ENCODE results near the gene RACGAP1. TPM values are rescaled to one million over a fixed set of nuclear protein-coding genes. Genes with fewer than 3 reads are reported as not detected.

The RACGAP1 gene
- total RNA-seq, 4 donors from 2014 or later = 20.1 to 44.7 (median 33.6) TPM

DNA sequence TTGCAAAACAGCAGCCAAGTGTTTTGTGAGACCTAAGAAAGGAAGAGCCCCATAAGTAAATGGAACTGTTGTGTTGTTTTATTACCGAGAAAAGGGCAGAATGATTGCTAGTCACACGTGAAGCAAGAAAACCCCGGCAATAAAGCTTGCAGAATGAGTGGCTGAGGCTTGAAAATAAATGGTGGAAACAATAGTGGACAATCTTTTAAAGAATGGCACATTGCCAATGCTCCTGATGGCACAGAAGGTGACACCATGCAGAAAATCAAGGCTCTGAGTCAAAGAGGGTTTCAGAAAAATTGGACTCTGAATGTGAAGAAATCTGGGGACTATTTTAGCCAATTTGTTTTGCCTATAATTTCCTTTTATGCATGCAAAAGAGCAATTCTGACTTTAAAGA lies 78.8 kb downstream of the RACGAP1 start:
- TF ChIP-seq, protein P1, sequence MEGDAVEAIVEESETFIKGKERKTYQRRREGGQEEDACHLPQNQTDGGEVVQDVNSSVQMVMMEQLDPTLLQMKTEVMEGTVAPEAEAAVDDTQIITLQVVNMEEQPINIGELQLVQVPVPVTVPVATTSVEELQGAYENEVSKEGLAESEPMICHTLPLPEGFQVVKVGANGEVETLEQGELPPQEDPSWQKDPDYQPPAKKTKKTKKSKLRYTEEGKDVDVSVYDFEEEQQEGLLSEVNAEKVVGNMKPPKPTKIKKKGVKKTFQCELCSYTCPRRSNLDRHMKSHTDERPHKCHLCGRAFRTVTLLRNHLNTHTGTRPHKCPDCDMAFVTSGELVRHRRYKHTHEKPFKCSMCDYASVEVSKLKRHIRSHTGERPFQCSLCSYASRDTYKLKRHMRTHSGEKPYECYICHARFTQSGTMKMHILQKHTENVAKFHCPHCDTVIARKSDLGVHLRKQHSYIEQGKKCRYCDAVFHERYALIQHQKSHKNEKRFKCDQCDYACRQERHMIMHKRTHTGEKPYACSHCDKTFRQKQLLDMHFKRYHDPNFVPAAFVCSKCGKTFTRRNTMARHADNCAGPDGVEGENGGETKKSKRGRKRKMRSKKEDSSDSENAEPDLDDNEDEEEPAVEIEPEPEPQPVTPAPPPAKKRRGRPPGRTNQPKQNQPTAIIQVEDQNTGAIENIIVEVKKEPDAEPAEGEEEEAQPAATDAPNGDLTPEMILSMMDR (IDR thresholded peaks at IDR 0.05) = no peak
- Histone ChIP-seq H3K9me3 (no peaks in the 10 kb centered on the region), H3K36me3 (no peaks in the 10 kb centered on the region), H3K27ac (no peak overlapping the region), H3K4me3 (no peak overlapping the region), H3K4me1 (peaks cover 7 to 48% (median 36%) of the 10 kb centered on the region in 3 donors), H3K27me3 (peaks cover 0 to 22% (median 0%) of the 10 kb centered on the region in 4 donors)
- intact Hi-C loops (cut with DNase I) = no loop called here
- DNase-seq = no peak
- 65 to 76% methylated on average over 3 of the region's 3 CpGs for WGBS, 2 donors

DNA sequence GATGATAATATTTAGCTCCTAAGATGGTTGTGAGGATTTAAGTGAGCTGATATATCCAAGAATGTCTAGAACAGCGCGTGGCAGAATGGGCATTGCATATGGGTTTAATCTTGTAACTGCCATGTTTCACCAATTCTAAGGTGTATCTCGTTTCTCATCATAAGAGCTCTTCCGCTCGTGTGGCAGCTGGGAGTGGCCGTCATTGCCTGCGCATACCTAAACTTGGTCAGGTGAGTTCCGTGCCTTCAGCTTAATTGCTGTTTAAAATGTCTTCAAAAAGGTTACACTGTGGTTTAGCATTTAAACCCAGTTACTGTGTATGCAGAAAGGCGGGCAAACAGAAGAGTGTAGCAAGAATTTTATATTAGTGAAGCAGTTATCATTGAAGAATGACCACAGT lies 79.2 kb downstream of the RACGAP1 start:
- Histone ChIP-seq H3K27ac (peak overlapping the region in 3 of 4 donors; percentile 33 to 87 (median 74)), H3K27me3 (peaks cover 0 to 19% (median 0%) of the 10 kb centered on the region in 4 donors), H3K9me3 (no peaks in the 10 kb centered on the region), H3K36me3 (no peaks in the 10 kb centered on the region), H3K4me3 (no peak overlapping the region), H3K4me1 (peaks cover 7 to 52% (median 36%) of the 10 kb centered on the region in 3 donors)
- WGBS, 2 donors = 81 to 93% methylated on average over 9 of the region's 9 CpGs
- TF ChIP-seq, protein P1 (IDR thresholded peaks at IDR 0.05) = no peak
- no peak for TF ChIP-seq POLR2A (IDR thresholded peaks at IDR 0.05)
- intact Hi-C loops (cut with DNase I) = no loop called here
- DNase-seq = no peak

DNA sequence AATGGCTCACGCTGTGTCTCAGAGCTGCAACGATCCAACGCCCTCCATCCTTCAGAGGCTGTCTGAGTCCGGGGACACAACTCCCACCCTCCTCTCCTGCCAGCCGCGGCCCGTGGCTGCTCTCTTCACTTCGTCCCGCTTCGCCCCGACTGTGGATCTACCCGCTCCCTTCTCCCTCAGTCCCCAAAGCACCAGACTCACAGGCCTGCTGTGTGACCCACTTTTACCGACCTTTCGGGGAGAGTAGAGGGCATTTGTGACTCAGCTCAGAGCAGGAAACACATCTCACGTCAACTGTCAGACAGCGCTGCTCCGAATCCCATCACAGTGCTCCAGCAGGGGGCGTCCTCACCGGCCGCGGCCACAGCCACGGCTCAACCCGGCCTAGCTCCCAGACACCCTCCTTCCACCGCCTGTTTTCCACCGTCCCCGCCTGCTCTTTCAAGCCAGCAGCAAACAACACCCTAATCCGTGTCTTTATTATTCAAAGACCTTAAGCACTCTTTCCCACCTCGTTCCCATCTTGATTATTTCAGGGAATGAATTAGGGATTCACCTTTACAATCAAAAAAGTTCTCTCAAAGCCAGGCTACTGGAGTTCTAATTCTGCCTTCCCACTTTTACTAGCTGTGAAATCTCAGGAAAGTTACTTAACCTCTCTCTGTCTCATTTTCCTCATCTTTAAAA lies 79.8 kb downstream of the RACGAP1 start:
- Histone ChIP-seq H3K4me1 (peaks cover 7 to 58% (median 36%) of the 10 kb centered on the region in 3 donors), H3K9me3 (no peaks in the 10 kb centered on the region), H3K36me3 (no peaks in the 10 kb centered on the region), H3K27me3 (peaks cover 0 to 13% (median 0%) of the 10 kb centered on the region in 4 donors), H3K4me3 (peak overlapping the region in 3 of 4 donors; percentile 5 to 55 (median 14)), H3K27ac (peak overlapping the region; percentile 28 to 87 (median 54))
- DNase-seq = no peak
- intact Hi-C loops (cut with DNase I) = no loop called here
- 15 to 20% methylated on average over 28 of the region's 28 CpGs for WGBS, 2 donors
- no peak for TF ChIP-seq POLR2A (IDR thresholded peaks at IDR 0.05)
- TF ChIP-seq, protein P1 (IDR thresholded peaks at IDR 0.05) = peak; percentile 35 to 89 (median 84)

DNA sequence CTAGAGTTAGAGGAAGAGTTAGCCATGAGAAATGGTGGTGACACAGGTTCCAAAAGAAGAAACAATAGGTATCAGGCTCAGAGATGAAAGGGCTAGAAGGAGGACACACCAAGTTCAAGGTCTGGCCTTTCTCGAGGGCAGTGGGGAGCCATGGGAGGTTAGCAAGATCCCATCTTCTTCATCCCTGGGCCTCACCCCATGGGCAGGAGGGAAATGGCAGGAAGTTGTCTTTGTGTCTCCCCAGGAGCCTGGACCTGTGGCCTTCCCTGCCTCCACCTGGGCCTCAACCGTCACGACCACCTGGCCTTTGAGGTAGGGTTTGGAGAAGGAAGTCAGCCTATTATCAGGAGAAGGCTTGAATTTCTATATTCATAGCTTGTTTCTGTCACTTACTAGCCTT lies 80.6 kb downstream of the RACGAP1 start:
- peaks cover 0 to 6% (median 0%) of the 10 kb centered on the region in 4 donors for H3K27me3 ChIP-seq
- 94% methylated on average over 3 of the region's 3 CpGs for WGBS, 2 donors
- peak overlapping the region; percentile 28 to 88 (median 80) for H3K27ac ChIP-seq
- intact Hi-C loops (cut with DNase I) = no loop called here
- H3K9me3 ChIP-seq = no peaks in the 10 kb centered on the region
- no peak for DNase-seq
- peaks cover 15 to 66% (median 41%) of the 10 kb centered on the region in 3 donors for H3K4me1 ChIP-seq
- TF ChIP-seq, protein P1 (IDR thresholded peaks at IDR 0.05) = no peak
- TF ChIP-seq POLR2A (IDR thresholded peaks at IDR 0.05) = no peak
- H3K36me3 ChIP-seq = no peaks in the 10 kb centered on the region
- no peak overlapping the region for H3K4me3 ChIP-seq

DNA sequence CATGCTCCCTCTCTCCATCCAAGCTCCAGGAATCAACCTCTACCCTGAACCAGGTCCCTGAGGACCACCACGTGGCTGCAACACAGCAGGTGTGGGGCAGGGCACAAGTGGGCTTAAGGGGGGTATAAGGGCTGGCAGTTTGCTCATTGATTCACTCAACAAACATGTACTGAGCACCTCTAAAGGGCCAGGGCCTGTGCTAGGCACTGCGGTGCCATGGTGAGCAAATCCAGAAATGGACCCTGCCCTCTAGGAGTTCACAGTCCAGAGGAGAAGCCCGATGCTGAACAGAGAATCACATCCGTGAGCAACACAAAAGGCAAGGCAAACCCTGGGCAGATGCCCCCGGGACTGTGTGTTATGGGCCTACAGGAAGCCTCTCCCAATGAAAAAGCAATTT lies 81.2 kb downstream of the RACGAP1 start:
- H3K4me1 ChIP-seq = peaks cover 20 to 73% (median 46%) of the 10 kb centered on the region in 3 donors
- no peak overlapping the region for H3K4me3 ChIP-seq
- 83 to 100% methylated on average over 1 to 4 of the region's 5 CpGs for WGBS, 2 donors
- TF ChIP-seq, protein P1 (IDR thresholded peaks at IDR 0.05) = no peak
- TF ChIP-seq POLR2A (IDR thresholded peaks at IDR 0.05) = no peak
- no peaks in the 10 kb centered on the region for H3K9me3 ChIP-seq
- intact Hi-C loops (cut with DNase I) = no loop called here
- H3K36me3 ChIP-seq = no peaks in the 10 kb centered on the region
- DNase-seq = no peak
- H3K27ac ChIP-seq = peak overlapping the region; percentile 22 to 88 (median 77)
- no peaks in the 10 kb centered on the region for H3K27me3 ChIP-seq
